GM12878 (cell line): Measurements from ENCODE around the gene FOXA2.

Experiments
- CHD2 ChIP-seq: IDR thresholded peaks from 2 replicates; pipeline ENCODE4 v1.6.1; 2011; ENCODE audit warnings: low read depth, low read length, improper control_type of control experiment, borderline replicate concordance
- CHD4 ChIP-seq: fragments of 200-600 bp; sonication (generic); IDR thresholded peaks from 2 replicates; pipeline ENCODE4 v1.6.1; 2016; ENCODE audit warnings: mild to moderate bottlenecking
- CTCF ChIP-seq, 3 experiments: IDR thresholded peaks in 2 of 3; conservative IDR thresholded peaks in 1 of 3; 2 replicates each; pipeline ENCODE4 v1.5.1; 2011; ENCODE audit warnings: low read depth in 3 of 3, low read length in 3 of 3, mild to moderate bottlenecking in 3 of 3, control low read depth in 2 of 3, moderate library complexity in 2 of 3, inconsistent platforms in 1 of 3, mixed read lengths in 1 of 3; ENCODE audit not compliant: control insufficient read depth in 2 of 3, insufficient read depth in 1 of 3; ENCODE audit errors: extremely low read depth in 1 of 3
- EGR1 ChIP-seq, 2 experiments: IDR thresholded peaks; 1 replicate in 1 of 2; 2 replicates in 1 of 2; pipeline ENCODE4 v1.6.1; 2011 to 2012; ENCODE audit warnings: low read depth in 2 of 2, low read length in 2 of 2, borderline replicate concordance in 1 of 2, mild to moderate bottlenecking in 1 of 2, moderate library complexity in 1 of 2
- ESRRA ChIP-seq: IDR thresholded peaks from 2 replicates; pipeline ENCODE4 v1.6.1; 2012; ENCODE audit warnings: mild to moderate bottlenecking, low read length, improper control_type of control experiment
- EZH2 ChIP-seq: IDR thresholded peaks from 2 replicates; pipeline ENCODE4 v1.6.1; 2012; ENCODE audit warnings: low read depth, mild to moderate bottlenecking, control low read depth, inconsistent platforms, low read length, borderline replicate concordance; ENCODE audit not compliant: control insufficient read depth
- FOXK2 ChIP-seq: fragments of 450-650 bp; IDR thresholded peaks from 2 replicates; pipeline ENCODE4 v1.6.1; 2017; ENCODE audit warnings: mild to moderate bottlenecking, moderate library complexity
- IRF3 ChIP-seq: fragments of 450-650 bp; IDR thresholded peaks from 2 replicates; pipeline ENCODE4 v1.6.1; 2014; ENCODE audit warnings: mild to moderate bottlenecking
- MAX ChIP-seq: IDR thresholded peaks from 2 replicates; pipeline ENCODE4 v1.6.1; 2012; ENCODE audit warnings: low read depth, low read length, improper control_type of control experiment
- MYC ChIP-seq: IDR thresholded peaks from 2 replicates; pipeline ENCODE4 v1.6.1; 2011; ENCODE audit warnings: mild to moderate bottlenecking, low read length, moderate library complexity, inconsistent platforms; ENCODE audit not compliant: insufficient read depth, insufficient replicate concordance, insufficient read length, severe bottlenecking
- POLR2A ChIP-seq: IDR thresholded peaks from 2 replicates; pipeline ENCODE4 v1.6.1; 2011; ENCODE audit warnings: low read depth, mild to moderate bottlenecking, low read length
- SP1 ChIP-seq: IDR thresholded peaks from one replicate; pipeline ENCODE4 v1.6.1; 2011; ENCODE audit warnings: low read depth, low read length
- TBL1XR1 ChIP-seq: IDR thresholded peaks from 2 replicates; pipeline ENCODE4 v1.6.1; 2012; ENCODE audit warnings: low read depth, low read length, improper control_type of control experiment
- ZBTB33 ChIP-seq: fragments of 450-650 bp; IDR thresholded peaks from 2 replicates; pipeline ENCODE4 v1.6.1; 2017; ENCODE audit warnings: mild to moderate bottlenecking

GRCh38 chr20:22630701-22631100, 46.3 kb upstream of the FOXA2 start:
- TF ChIP-seq IRF3 (no peak), CTCF (IDR thresholded peaks at IDR 0.05 in 2 of 3, conservative IDR thresholded peaks at IDR 0.05 in 1 of 3; ENCODE audit: control insufficient read depth in 2 of 3, extremely low read depth in 1 of 3, insufficient read depth in 1 of 3, low read depth in 3 of 3, low read length in 3 of 3) (no peak), ESRRA (no peak), POLR2A (no peak), CHD2 (no peak), EZH2 (no peak), EGR1 (IDR thresholded peaks at IDR 0.05; ENCODE audit: borderline replicate concordance in 1 of 2, low read depth in 2 of 2, low read length in 2 of 2) (no peak), FOXK2 (no peak), MAX (no peak), CHD4 (no peak), TBL1XR1 (no peak), ZBTB33 (no peak), MYC (no peak), SP1 (no peak)
